BE2C (cell line): ENCODE data around the gene NTRK1.

ENCODE experiments used
- DNase-seq: peaks from one replicate; pipeline ENCODE4 v3.0.0-alpha.2; 2020
- H3K27me3 ChIP-seq: fragments of 250-450 bp; sonication (Bioruptor Pico); 2 replicates; pipeline ENCODE4 v1.5.1; 2020; ENCODE audit warnings: mild to moderate bottlenecking
- H3K36me3 ChIP-seq: fragments of 250-450 bp; sonication (Bioruptor Pico); 2 replicates; pipeline ENCODE4 v1.5.1; 2020; ENCODE audit warnings: mild to moderate bottlenecking
- H3K4me1 ChIP-seq: fragments of 250-450 bp; sonication (Bioruptor Pico); 2 replicates; pipeline ENCODE4 v1.5.1; 2020
- H3K4me3 ChIP-seq: 2 replicates; pipeline ENCODE4 v1.5.1; 2011; ENCODE audit warnings: low read depth, low read length
- H3K9me3 ChIP-seq: fragments of 250-450 bp; sonication (Bioruptor Pico); 2 replicates; pipeline ENCODE4 v1.5.1; 2020
- TF ChIP-seq, protein P1 (sequence below): IDR thresholded peaks from 2 replicates; pipeline ENCODE4 v1.5.1; 2012; ENCODE audit warnings: mild to moderate bottlenecking, low read depth, low read length

NTRK1 gene

DNA sequence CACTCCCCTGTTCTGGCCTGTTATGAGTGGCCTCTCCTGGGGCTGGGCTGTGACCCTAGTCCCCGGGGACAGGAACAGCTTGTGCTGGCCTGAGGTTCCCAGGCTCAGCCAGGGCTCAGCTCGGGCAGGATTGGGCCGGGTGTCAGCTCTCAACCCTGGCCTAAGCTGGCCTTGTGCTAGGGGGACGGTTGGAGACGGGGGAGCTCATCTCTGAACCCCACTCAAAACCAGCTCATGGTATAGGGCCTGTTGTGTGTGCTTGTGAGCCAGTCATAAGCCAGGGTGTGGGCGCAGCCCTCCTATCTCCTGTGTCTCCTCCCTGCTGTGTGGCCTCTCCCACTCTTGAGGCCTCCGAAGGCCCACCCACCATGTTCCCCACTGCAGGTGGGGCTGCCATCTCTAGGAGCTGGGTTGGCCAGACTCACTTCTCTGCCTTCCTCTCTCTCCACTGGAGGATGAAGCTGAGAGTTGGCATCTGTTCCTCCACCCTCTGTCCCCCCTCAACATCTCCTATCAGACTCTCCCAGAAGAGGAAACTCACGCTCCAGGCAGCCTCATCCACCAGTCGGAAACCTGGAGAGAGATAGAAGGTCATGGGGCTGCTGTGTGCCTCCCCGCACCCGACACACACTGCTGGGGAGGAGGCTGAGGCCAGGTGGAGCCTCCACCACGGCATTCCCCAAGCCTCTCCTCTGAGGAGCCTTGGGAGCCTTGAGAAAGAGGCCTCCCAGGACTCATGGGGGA is 34.2 kb downstream of the NTRK1 start:
- Histone ChIP-seq H3K9me3 (no peaks in the 10 kb centered on the region), H3K4me1 (peaks cover 64% of the 10 kb centered on the region), H3K27me3 (no peaks in the 10 kb centered on the region), H3K4me3 (peak overlapping the region; percentile 5; the same call in 1 of the 2 replicates), H3K36me3 (no peaks in the 10 kb centered on the region)
- TF ChIP-seq, protein P1, sequence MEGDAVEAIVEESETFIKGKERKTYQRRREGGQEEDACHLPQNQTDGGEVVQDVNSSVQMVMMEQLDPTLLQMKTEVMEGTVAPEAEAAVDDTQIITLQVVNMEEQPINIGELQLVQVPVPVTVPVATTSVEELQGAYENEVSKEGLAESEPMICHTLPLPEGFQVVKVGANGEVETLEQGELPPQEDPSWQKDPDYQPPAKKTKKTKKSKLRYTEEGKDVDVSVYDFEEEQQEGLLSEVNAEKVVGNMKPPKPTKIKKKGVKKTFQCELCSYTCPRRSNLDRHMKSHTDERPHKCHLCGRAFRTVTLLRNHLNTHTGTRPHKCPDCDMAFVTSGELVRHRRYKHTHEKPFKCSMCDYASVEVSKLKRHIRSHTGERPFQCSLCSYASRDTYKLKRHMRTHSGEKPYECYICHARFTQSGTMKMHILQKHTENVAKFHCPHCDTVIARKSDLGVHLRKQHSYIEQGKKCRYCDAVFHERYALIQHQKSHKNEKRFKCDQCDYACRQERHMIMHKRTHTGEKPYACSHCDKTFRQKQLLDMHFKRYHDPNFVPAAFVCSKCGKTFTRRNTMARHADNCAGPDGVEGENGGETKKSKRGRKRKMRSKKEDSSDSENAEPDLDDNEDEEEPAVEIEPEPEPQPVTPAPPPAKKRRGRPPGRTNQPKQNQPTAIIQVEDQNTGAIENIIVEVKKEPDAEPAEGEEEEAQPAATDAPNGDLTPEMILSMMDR = no peak
- DNase-seq = peak; percentile 65

DNA sequence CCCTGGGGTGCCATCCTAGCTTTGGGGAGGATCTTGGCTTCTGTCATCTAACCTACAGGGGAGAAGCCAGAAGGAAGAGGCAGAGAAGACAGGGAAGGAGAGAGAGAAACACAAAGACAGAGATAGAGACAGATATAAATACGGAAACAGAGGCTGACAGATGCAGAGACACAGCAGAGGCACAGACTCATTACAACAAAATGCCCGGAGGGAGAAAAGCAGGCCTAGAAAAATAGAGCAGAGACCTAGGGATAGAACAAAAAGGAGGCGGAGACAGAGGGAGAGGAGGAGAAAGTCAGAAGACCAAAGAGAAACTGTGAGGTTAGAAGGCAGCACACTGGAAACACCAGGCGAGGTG is 34.8 kb downstream of the NTRK1 start:
- no peaks in the 10 kb centered on the region for H3K36me3 ChIP-seq
- TF ChIP-seq, protein P1 = no peak
- H3K9me3 ChIP-seq = no peaks in the 10 kb centered on the region
- peak; percentile 74 for DNase-seq
- H3K27me3 ChIP-seq = no peaks in the 10 kb centered on the region
- H3K4me3 ChIP-seq = peak overlapping the region; percentile 5; the same call in 1 of the 2 replicates
- peaks cover 61% of the 10 kb centered on the region for H3K4me1 ChIP-seq

DNA sequence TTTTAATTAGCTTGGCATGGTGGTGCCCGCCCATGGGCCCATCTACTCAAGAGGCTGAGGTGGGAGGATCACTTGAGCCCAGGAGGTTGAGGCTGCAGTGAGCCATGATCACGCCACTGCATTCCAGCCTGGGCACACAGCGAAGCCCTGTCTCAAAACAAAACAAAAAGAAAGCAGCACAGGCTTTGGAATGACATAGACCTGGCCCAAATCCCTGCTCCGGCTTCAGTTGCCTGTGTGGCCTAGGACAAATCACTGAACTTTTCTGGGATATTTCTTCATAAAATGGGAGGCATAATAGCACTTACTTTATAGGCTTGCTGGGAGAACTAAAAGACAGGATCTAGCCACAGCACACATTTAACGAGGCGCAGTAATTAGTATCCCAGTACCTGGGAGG is 35.3 kb downstream of the NTRK1 start:
- Histone ChIP-seq H3K4me3 (no peak overlapping the region), H3K27me3 (no peaks in the 10 kb centered on the region), H3K4me1 (peaks cover 60% of the 10 kb centered on the region), H3K36me3 (no peaks in the 10 kb centered on the region), H3K9me3 (no peaks in the 10 kb centered on the region)
- TF ChIP-seq, protein P1 = no peak
- DNase-seq = no peak

DNA sequence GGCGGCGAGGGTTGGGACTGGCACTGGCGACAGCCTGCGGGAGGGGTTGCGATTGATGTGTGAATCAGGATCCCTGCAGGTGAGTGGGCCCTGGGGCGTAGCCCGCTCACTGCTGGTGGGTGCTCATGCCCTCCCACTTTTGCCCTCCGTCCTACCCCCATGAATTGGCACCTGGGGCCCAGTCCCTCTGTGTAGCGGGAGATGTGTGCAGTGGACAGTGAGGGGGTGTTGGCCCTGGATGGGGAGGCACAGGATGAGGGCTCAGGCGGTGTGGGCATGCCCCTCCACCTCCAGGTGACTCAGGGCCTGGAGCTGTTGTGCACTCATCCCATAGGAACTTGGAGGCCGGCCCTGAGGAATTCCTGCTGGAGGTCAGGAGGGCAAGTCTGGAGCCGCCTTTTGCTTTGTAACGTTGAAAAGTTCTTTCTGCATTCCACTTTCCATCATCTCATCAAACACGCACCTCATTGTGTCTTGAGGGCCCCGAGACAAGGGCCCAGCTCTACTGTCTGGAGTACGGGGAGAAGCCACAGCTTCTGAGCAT is 35.9 kb downstream of the NTRK1 start:
- H3K9me3 ChIP-seq = no peaks in the 10 kb centered on the region
- peaks cover 60% of the 10 kb centered on the region for H3K4me1 ChIP-seq
- H3K4me3 ChIP-seq = no peak overlapping the region
- no peak for DNase-seq
- H3K36me3 ChIP-seq = no peaks in the 10 kb centered on the region
- TF ChIP-seq, protein P1 = no peak
- no peaks in the 10 kb centered on the region for H3K27me3 ChIP-seq

DNA sequence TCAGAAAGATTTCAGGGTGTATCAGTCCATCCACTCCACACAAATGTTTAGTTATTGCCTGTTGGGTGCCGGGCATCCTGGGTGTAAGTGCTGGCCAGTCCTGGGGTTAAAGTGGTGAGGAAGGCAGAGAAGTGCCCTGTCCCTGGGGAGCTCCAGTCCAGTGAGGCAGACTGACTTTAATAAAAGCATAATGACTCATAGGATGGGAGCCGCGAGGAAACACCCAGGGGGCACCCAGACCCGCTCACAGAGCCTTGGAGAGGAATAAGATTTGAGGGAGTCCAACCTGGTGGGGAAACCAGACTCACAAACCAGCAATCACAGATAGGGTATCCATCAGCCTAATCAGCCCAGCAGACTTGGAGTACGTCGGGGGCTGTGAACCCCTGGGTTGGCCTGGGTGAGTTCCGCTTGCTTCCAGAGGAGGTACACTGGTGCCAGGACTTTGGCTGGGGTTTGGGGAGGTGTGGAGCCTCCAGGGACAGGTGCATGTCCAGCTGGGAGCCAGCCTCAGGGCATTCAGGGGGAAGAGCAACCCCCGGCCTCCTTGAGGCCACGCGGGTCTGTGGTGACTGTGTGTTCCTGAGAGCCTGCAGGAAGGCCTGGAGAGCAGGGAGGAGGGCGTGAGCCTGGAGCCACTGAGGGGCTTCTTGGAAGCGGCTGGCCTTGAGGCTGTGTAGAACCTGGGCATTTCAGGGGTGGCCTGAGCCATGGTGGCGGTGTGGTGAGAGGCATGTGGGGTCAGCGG is 36.6 kb downstream of the NTRK1 start:
- Histone ChIP-seq H3K36me3 (no peaks in the 10 kb centered on the region), H3K4me1 (peaks cover 56% of the 10 kb centered on the region), H3K4me3 (no peak overlapping the region), H3K27me3 (no peaks in the 10 kb centered on the region), H3K9me3 (no peaks in the 10 kb centered on the region)
- TF ChIP-seq, protein P1 = no peak
- peak; percentile 54 for DNase-seq

DNA sequence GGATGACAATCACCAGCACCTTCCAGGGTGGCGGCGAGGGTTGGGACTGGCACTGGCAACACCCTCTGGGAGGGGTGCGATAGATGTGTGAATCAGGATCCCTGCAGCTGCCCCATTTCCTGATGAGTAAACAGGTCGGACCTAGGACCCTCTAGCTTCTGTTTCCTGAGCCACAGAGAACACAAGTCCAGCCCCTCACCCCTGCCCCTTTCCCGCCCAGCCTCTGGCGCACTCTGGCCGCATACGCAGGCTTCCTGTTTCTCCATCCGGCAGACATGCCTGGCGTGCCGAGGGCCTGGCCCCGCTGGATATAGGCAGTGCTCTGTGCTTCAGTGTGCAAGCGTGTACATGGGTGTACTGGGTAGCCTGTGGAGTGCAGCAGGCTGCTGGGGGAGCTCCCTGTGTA is 37.5 kb downstream of the NTRK1 start:
- H3K27me3 ChIP-seq = no peaks in the 10 kb centered on the region
- peak; percentile 76 for DNase-seq
- TF ChIP-seq, protein P1 = no peak
- H3K36me3 ChIP-seq = no peaks in the 10 kb centered on the region
- peaks cover 56% of the 10 kb centered on the region for H3K4me1 ChIP-seq
- H3K9me3 ChIP-seq = no peaks in the 10 kb centered on the region
- H3K4me3 ChIP-seq = no peak overlapping the region
